Measurements from ENCODE around the gene FARS2.

Gene FARS2

GRCh38 chr6:5292154-5292553, 30.8 kb downstream of the FARS2 start:
- Histone ChIP-seq H3K4me1 (ENCODE audit: control insufficient read depth, insufficient read depth, low read length) (peaks cover 12% of the 10 kb centered on the region), H3K9me3 (ENCODE audit: control insufficient read depth, insufficient read depth, low read depth, low read length) (no peaks in the 10 kb centered on the region), H3K36me3 (ENCODE audit: control insufficient read depth in 2 of 2, insufficient read depth in 1 of 2, low read length in 2 of 2) (no peaks in the 10 kb centered on the region), H3K27ac (ENCODE audit: extremely low read depth, low read depth, low read length) (no peak overlapping the region), H3K4me3 (ENCODE audit: low read depth, low read length) (no peak overlapping the region)
- ChIA-PET POLR2A (no interaction called here), CTCF (interaction anchor here (0.6 to 4.0 kb wide), 4 partner anchors 8 to 1412 kb away, joined by 3 to 12 read pairs (median 4); no protein-coding TSS in a partner anchor)
- no peak for TF ChIP-seq ZNF560 (tag by site-specific recombination; IDR thresholded peaks at IDR 0.05; ENCODE audit: borderline replicate concordance)
- no peak for TF ChIP-seq ZNF513 (tag by site-specific recombination; IDR thresholded peaks at IDR 0.05)
- no peak for TF ChIP-seq ELK4 (IDR thresholded peaks at IDR 0.05; ENCODE audit: borderline replicate concordance, low read depth, low read length)
- TF ChIP-seq ZNF433 (tag by site-specific recombination; IDR thresholded peaks at IDR 0.05; ENCODE audit: low read depth), result no peak
- no peak for TF ChIP-seq ZSCAN18 (tag by site-specific recombination; IDR thresholded peaks at IDR 0.05)
- no peak for TF ChIP-seq ZNF658 (tag by site-specific recombination; IDR thresholded peaks at IDR 0.05)
- no peak for TF ChIP-seq ZNF280D (tag by site-specific recombination; IDR thresholded peaks at IDR 0.05)
- no peak for TF ChIP-seq YY1 (tag by site-specific recombination; IDR thresholded peaks at IDR 0.05)
- TF ChIP-seq ZNF202 (tag by site-specific recombination; IDR thresholded peaks at IDR 0.05; ENCODE audit: borderline replicate concordance), result no peak
- no peak for TF ChIP-seq ZNF148 (tag by site-specific recombination; IDR thresholded peaks at IDR 0.05; ENCODE audit: borderline replicate concordance)
- no peak for TF ChIP-seq ZSCAN16 (tag by site-specific recombination; IDR thresholded peaks at IDR 0.05)
- no peak for TF ChIP-seq ZNF354C (tag by site-specific recombination; IDR thresholded peaks at IDR 0.05; ENCODE audit: borderline replicate concordance, low read depth)
- no peak for TF ChIP-seq ZNF785 (tag by site-specific recombination; IDR thresholded peaks at IDR 0.05)
- TF ChIP-seq ZNF37A (tag by site-specific recombination; IDR thresholded peaks at IDR 0.05), result no peak
- no peak for TF ChIP-seq ZNF48 (tag by site-specific recombination; IDR thresholded peaks at IDR 0.05)

- ChIA-PET POLR2A (no interaction called here), CTCF (interaction anchor here (0.7 to 4.0 kb wide), 4 partner anchors 8 to 150 kb away, joined by 3 to 12 read pairs (median 4); no protein-coding TSS in a partner anchor)
- TF ChIP-seq ZNF324 (tag by site-specific recombination; IDR thresholded peaks at IDR 0.05) (no peak), REST (tag by site-specific recombination; IDR thresholded peaks at IDR 0.05) (no peak), ZBTB1 (tag by site-specific recombination; IDR thresholded peaks at IDR 0.05) (no peak), HIC1 (tag by site-specific recombination; IDR thresholded peaks at IDR 0.05) (no peak)
Observed at GRCh38 chr6:5293692-5294091, 32.4 kb downstream of the FARS2 start.

More at GRCh38 chr6:5293692-5294091, 32.4 kb downstream of the FARS2 start:
- Histone ChIP-seq H3K4me1 (ENCODE audit: control insufficient read depth, insufficient read depth, low read length) (peaks cover 10% of the 10 kb centered on the region), H3K4me3 (ENCODE audit: low read depth, low read length) (no peak overlapping the region), H3K9me3 (ENCODE audit: control insufficient read depth, insufficient read depth, low read depth, low read length) (no peaks in the 10 kb centered on the region), H3K36me3 (ENCODE audit: control insufficient read depth in 2 of 2, insufficient read depth in 1 of 2, low read length in 2 of 2) (no peaks in the 10 kb centered on the region), H3K27ac (ENCODE audit: extremely low read depth, low read depth, low read length) (no peak overlapping the region)
